Hematopoietic multipotent progenitor cell treated with erythropoietin and hydrocortisone succinate and interleukin-3 and kit ligand, for 8 days (in vitro differentiated cells): ENCODE results near the gene CHMP1A.
A peak's percentile ranks its signal among the peaks of the same experiment; 100 is the strongest.
"Not testable (repeated sequence)": the region's sequence is repeated elsewhere in the genome, so short reads cannot be mapped to it uniquely, and the experiment has no call there.

Source experiments
- DNase-seq: peaks from one replicate; pipeline ENCODE4 v3.0.0-alpha.2; 2015

The CHMP1A gene

GRCh38 chr16:89691986-89692569 is 34.6 kb upstream of the CHMP1A start:
- no peak for DNase-seq

- DNase-seq: no peak
Observed at GRCh38 chr16:89691231-89691985, 33.9 kb upstream of the CHMP1A start.

- DNase-seq: no peak
Observed at GRCh38 chr16:89690392-89690901, 32.9 kb upstream of the CHMP1A start.

- not testable (repeated sequence) for DNase-seq
Observed at GRCh38 chr16:89689621-89690020, 32.1 kb upstream of the CHMP1A start.

- DNase-seq: no peak
Observed at GRCh38 chr16:89689142-89689541, 31.6 kb upstream of the CHMP1A start.

- no peak for DNase-seq
Observed at GRCh38 chr16:89688395-89688794, 30.9 kb upstream of the CHMP1A start.

GRCh38 chr16:89687092-89687940 is 29.8 kb upstream of the CHMP1A start:
- peak; percentile 18 for DNase-seq

- DNase-seq: peak; percentile 90
Observed at GRCh38 chr16:89686520-89687091, 29.1 kb upstream of the CHMP1A start, which contains the start of gene CDK10. TSS of gene CDK10 (plus strand) at chr16:89686689. CDS start at chr16:89686711, 22 bp downstream.

GRCh38 chr16:89685916-89686315 is 28.4 kb upstream of the CHMP1A start:
- DNase-seq: no peak

GRCh38 chr16:89678258-89678657 is 20.8 kb upstream of the CHMP1A start:
- DNase-seq: no peak

- DNase-seq: no peak
Observed at GRCh38 chr16:89672177-89672941, 14.9 kb upstream of the CHMP1A start.

- not testable (repeated sequence) for DNase-seq
Observed at GRCh38 chr16:89671565-89671964, 14.1 kb upstream of the CHMP1A start.

- DNase-seq: no peak
Observed at GRCh38 chr16:89670496-89671431, 13.3 kb upstream of the CHMP1A start.

GRCh38 chr16:89669755-89670154 is 12.2 kb upstream of the CHMP1A start:
- no peak for DNase-seq

- no peak for DNase-seq
Observed at GRCh38 chr16:89668790-89669158, 11.3 kb upstream of the CHMP1A start.

GRCh38 chr16:89667633-89668032 is 10.1 kb upstream of the CHMP1A start:
- DNase-seq: no peak

- DNase-seq: peak; percentile 55
Observed at GRCh38 chr16:89667000-89667399, 9.5 kb upstream of the CHMP1A start.

GRCh38 chr16:89664238-89664637 is 6.7 kb upstream of the CHMP1A start:
- DNase-seq: not testable (repeated sequence)

GRCh38 chr16:89661215-89661614 is 3.7 kb upstream of the CHMP1A start:
- no peak for DNase-seq

- no peak for DNase-seq
Observed at GRCh38 chr16:89660146-89660545, 2.6 kb upstream of the CHMP1A start.
